Sigmoid colon (tissue), 4 donors: ENCODE measurements around the gene THAP4.

ENCODE experiments used
- EP300 ChIP-seq, 4 donors: sonication (generic); formaldehyde crosslinking; IDR thresholded peaks; one replicate each; pipeline ENCODE4 v1.6.1; 2017; ENCODE audit warnings: antibody characterized with exemption in 4 of 4
- POLR2A ChIP-seq, 2 donors: fragments of 450-650 bp; IDR thresholded peaks; one replicate each; pipeline ENCODE4 v1.6.1; 2016; ENCODE audit warnings: antibody characterized with exemption in 2 of 2, mild to moderate bottlenecking in 2 of 2, moderate library complexity in 2 of 2

- no peak for TF ChIP-seq EP300 (IDR thresholded peaks at IDR 0.05)
- TF ChIP-seq POLR2A (IDR thresholded peaks at IDR 0.05): no peak
These were observed 76.6 kb downstream of the THAP4 start for GRCh38 chr2:241560162-241560882.
